GM18870 (cell line): ENCODE results near the gene ATL2.
"Not testable (repeated sequence)": the region's sequence is repeated elsewhere in the genome, so short reads cannot be mapped to it uniquely, and the experiment has no call there.

Experiments
- ATAC-seq: cut with Tn5 transposase; IDR thresholded peaks from one replicate; pipeline ENCODE4 v1.9.1; 2021; ENCODE audit warnings: moderate library complexity; ENCODE audit not compliant: unreplicated experiment

ATL2 gene

DNA sequence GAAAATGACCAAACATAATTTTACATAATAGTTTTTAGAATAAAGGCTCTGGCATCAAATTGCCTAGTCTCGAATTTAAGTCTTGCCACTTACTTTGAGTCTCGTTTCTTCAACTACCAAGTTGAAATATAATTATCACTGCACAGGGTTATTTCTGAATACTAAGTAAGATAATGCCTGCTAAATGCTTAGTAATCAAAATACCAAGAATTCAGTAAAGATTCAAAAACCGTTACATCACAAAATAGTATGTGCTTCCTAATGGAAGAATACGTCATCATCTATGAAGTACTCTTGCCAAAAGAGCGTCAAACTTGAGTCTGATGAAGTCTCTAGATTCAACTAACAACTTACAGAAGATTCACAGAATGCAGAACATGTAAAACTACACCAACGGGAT, 40.5 kb downstream of the ATL2 start:
- ATAC-seq = no peak

DNA sequence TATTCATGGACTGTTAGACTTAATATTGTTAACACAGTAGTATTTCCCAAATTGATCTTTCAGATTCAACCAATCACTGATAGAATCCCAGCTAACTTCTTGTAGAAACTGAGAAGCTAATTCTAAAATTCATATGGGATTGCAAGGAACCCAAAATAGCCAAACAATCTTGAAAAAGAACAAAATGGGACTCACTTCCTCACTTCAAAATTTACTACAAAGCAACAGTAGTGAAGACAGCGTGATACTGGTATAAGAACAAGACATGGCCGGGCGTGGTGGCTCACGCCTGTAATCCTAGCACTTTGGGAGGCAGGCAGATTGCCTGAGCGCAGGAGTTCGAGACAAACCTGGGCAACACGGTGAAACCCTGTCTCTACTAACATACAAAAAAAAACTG, 46.3 kb downstream of the ATL2 start:
- no peak for ATAC-seq

DNA sequence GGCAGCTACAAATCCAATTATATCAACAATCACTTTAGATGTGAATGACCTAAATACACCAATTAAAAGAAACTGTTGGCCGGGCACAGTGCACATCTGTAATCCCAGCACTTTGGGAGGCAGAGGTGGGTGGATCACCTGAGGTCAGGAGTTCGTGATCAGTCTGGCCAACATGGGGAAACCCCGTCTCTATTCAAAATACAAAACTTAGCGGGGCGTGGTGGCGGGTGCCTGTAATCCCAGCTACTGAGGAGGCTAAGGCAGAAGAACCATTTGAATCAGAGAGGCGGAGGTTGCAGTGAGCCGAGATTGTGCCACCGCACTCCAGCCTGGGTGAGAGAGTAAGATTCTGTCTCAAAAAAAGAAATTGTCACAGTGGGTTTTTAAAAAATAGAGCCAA, 49.5 kb downstream of the ATL2 start:
- ATAC-seq = no peak

DNA sequence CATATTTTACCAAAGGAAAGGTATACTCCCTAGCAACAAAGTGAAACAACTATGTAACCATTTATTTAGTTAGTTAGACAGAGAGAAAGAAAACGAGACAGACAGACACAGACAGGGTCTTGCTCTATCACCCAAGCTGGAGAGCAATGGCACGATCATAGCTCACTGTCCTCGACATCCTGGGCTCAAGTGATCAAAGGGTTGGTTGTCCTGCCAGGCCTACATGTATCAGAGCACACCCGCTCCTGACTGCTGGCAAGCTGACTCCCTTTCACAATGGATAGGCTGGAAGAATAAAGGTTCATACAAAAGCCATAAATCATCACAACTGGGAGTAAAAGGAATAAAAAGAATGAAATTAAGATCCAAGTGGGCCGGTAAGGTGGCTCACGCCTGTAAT, 53.5 kb downstream of the ATL2 start:
- no peak for ATAC-seq

DNA sequence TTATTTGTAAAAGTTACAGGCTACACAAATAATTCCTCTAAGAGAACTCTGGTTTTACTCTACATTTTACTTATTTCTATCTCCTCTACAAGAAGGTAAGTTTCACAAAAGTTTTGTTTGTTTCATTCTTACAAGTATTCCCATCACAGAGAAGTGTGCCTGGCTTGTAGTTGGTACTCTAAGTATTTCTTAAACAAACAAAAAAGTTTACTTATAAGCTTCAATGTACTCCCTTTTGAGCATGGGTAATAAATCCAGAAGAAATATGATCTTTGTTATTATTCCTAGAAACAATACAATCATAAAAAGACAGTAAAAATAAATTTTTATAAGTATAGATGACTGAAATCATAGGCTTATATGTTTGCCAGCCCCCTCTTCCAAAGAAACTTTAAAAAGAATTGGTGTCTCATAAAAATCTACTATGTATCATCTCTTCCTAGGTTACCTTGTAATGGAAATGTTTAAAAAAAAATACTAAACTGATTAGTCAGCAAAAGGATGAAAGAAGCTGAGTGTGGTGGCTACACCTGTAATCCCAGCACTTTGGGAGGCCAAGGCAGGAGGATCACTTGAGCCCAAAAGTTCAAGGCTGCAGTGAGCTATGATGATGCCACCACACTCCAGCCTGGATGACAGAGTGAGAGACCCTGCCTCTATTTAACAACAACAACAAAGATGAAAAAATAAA, 54.7 kb downstream of the ATL2 start:
- ATAC-seq = no peak

DNA sequence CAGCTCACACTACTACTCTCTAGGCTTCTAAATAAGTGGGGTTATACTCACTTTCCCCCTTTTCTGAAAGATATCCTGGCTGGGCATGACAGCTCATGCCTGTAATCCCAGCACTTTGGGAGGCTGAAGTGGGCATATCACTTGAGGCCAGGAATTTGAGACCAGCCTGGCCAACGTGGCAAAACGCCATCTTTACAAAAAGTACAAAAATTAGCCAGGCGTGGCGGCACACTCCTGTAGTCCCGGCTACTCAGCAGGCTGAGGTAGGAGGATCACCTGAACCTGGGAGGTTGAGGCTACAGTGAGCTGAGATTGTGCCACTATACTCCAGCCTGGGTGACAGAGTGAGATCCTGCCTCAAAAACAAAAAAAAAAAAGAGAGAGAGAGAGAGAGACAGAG, 57.8 kb downstream of the ATL2 start:
- ATAC-seq = not testable (repeated sequence)

DNA sequence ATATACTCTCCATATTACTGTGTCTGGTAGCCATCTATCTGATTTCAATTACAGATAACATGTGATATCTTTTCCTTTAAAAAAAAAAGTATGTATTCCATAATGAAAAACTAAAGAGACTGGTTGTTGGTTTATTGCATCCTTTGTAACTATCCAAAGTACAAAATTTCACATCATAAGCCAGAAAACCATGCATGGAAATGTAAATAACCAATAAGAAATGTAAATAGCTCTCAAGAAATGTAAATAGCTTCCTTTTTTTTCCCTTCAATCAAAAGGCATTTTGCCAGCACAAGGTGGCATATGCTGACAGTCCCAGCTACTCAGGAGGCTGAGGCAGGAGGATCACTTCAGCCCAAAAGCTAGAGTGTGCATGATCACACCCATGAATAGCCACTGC, 59.3 kb downstream of the ATL2 start:
- no peak for ATAC-seq

DNA sequence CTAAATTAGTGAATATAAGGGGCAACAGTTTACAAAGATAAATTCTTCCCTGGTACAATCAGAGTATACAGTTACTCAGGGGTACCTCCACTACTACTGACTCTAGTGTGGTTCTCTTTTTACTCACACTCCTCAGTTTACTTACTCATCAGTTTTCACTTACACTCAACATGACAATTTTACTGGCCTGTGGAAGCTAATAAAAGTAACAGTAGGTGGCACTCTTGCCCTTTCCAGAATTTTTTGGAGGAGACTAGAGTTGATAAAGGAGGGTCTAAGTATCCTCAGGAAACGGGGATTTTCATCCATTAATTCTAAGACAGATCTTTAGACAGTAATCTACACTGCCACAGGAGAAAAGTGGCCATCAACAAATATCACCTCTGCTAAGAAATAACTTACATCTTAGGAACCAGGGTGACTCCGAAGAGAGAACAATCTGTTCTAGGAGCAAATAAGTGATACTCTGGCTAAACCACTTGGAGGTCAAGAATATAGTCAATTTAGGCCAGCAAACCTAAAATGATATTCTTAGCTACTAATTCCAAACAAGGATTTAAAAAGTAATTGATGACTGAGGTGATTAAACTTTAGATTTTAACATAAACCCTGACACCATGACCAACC, 61.3 kb downstream of the ATL2 start:
- no peak for ATAC-seq

DNA sequence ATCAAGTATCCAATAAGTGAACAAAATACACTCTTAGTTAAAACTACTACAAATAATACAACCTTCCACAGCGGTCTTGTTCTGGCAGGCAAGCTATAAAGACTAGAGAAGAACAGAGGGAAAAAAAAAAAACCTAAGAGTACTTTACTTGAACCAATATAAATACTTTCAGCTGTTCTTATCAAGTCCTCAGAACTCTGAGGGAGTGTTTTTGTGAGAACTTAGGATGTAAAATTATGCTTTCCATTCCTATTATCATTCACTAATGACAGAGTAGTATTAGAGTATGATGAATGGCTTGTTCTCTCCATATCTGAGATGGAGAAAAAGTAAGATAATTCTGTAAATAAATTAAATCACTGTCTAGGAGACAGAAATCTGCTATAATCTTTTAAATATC, 68.3 kb downstream of the ATL2 start:
- ATAC-seq = no peak

DNA sequence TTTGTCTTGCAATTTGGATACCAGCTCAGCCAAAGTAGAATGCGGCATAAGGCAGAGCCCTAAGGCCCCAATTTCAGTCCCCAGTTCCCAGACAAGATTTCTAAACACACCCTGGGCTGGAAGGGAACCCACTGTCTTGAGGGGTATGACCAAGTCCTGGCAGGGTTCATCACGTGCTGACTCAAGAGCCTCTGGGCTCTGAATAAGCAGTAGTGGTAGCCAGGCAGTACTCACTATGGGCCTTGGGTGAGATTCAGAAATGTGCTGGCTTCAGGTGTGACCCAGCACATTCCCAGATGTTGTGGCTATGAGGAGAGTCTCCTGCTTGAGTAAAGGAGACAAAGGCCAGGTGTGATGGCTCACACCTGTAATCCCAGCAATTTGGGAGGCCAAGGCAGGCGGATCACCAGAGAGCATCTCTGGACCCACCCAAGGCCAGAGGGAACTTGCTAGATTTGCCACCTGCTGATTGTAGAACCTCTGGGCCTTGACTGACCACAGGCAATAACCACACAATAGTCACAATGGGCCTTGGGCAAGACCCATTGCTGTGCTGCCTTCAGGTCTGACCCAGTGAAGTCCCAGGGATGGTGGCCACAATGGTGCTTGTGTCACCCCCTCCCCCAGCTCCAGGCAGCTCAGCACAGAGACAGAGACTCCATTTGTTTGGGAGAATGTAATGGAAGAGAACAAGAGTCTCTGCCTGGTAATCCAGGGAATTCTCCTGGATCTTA, 74.9 kb downstream of the ATL2 start:
- ATAC-seq = no peak

DNA sequence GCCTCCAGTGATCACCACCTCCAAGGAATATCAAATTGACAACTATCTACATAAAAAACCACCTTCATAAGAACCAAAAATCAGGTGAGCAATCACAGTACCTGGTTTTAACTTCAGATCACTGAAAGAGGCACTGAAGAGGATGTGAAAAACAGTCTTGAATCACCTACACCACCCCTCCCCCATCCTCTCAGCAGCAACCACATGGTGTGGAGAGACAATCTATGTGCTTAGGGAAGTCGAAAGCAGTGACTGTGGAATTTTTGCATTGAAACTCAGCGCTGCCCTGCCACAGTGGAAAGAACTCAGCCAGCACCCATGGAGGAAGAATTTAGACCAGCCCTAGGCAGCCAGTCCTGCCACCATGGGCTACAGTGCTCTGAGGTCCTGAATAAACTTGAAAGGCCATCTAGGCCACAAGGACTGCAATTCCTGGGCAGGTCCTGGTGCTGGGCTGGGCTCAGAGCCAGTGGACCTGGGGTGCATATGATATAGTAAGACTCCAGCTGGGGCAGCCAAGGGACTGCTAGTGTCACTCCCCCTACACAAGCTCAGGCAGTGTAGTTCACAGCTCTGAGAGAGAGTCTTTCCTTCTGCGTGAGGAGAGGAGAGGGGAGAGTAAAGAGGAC, 75.6 kb downstream of the ATL2 start:
- ATAC-seq = no peak

DNA sequence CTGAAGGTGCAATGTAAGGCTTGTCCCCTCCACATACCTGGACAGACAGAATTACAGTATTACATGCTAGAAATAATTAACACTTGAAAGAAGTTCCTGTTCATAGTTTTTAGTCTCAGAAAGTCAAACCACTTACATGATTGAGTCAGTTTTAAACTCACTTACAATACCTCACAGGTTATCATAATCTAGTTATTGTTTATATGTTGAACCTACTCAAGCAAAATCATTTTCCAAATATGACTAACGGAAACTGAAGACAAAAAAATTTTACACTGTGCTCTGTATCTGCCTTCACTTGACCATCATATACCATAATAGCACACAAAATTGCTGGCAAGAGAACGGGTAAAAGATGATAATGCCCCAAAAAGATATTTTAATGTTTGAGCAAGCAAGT, 78.5 kb downstream of the ATL2 start:
- no peak for ATAC-seq

DNA sequence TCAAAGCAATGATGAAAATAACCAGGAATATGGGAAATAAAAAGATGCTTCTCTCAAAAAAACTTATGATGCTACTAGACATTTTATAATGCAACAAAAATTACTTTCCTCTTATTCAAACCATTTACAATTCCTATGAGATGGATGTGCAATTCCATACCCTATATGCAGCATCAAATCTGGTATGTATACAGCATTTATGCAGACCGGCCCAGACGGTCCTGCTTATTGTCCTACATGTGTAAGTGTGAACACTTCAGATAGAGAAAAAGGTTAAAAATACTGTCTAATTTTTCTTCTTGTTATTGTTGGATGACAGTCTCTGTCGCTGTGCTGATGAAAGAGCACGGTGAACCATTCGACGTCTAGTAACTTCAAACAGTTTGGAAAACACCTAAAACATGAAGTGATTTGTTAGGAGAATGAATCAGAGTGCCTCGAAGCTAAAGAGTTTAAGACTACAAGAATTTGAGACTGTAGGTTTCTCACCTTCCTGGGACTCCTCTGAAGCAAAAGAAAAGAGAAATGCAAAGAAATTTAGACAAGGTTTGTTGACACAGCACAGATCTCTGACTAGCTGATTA, 80.8 kb downstream of the ATL2 start:
- no peak for ATAC-seq

DNA sequence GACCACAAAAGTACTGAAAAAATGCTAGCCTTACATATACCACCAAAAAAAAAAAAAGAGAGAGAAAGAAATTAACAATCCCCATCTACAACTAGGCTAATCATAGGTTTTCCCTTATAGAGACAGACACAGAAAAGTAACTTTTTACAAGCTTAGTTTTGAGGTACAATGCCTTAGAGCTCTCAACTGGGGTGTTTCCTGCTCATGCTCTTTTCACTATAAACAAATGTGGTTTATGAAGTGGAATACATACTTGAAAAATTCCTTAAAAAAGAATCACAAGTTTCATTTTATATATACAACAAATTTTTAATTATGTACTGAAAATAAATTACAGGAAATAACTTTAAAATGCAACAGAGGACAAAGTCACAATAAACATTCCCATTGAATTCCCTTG, 82.5 kb downstream of the ATL2 start:
- no peak for ATAC-seq

DNA sequence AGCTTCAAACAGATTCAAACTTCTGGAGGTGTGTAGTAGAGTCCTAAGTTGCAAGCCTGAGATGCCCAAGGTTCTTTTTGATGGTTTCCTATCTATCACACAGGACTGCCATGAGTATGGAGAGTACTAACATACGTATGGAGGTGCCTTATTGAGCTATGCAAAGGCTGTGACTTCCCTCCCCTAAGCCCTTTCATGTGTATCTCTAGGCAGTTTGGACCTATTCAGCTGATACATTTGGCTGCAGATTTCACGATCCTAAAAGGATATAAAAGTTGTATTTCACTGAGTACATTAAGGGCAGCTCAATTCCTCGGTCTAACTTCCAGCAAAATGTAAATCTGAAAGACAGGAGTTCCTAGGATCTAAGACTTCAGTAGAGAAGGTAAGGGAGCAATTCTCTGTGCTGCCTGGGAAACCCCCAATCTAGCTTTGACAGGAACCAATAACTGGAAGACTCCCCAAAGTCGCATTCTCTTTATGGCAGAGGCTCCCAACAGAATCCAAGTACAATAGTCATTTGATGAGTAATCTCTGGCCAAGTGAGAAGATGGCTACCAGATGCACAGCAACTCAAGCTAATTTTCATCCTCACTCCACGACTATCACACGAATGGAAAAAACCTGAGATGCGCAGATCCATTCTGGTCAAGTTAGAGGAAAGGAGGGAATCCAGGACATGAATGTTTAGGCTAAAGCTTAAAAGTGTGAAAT, 83.8 kb downstream of the ATL2 start:
- no peak for ATAC-seq

DNA sequence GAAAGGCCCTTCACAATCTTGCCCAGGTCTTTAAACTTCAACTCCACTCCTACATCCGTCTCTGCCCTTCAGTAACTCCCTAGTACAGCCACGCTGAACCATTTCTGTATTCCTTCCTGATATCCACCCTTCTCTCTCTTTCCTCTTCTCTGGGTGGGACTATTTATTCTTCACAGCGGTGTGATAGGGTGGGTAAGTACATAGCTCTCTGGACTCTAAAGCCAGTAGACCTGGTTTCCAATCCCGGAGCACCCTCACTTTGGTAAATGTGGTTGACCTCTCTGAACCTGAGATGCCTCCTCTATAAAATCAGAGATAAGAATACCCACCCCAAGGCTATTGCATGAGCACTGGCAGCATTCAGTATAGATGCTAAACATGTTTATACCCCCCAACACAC, 86.7 kb downstream of the ATL2 start:
- no peak for ATAC-seq

DNA sequence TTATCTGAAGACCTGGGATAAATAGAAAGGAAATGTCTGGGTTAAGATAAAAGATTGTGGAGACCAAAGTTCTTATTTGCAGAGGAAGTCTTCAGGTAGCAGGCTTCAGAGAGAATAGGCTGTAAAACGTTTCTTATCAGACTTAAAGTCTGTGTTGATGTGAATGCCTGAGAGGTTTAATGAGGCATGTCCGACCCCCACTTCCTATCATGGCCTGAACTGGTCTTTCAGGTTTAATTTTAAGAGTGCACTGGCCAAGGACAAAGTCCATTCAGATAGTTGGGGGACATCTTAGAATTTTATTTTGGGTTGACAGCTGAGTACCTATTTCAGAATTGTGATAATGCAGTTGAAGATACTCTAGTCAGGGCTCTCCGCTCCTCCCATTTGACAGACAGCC, 92.1 kb downstream of the ATL2 start:
- no peak for ATAC-seq

DNA sequence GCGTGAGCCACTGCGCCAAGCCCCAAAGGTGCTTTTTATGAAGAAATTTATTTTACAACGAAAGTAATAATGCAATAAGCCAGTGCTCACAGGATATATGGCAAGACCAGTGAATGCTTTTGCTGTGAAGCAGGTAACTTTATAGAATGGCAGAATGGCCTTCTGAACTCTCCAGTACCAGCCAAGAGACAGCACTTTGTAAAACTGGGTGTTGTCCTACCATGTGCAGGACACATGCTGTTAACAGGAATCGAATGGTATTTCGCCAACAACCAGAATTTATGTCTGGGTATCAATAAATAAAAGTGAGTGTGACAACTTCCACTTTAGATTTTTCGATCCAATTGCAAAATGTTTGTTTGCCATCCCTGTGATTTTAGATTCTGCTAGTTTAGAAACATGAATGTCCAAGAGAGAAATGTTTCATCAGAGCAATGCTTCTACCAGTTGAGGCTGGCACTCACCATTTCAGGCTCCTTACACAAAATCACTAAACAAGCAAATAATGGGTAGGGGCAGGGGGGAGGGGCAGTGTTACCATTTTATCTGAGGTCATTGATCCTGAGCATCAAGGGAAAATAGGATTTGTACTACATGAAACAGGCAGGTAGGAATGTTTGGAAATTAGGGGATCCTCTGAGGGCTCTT, 95.9 kb downstream of the ATL2 start:
- no peak for ATAC-seq

DNA sequence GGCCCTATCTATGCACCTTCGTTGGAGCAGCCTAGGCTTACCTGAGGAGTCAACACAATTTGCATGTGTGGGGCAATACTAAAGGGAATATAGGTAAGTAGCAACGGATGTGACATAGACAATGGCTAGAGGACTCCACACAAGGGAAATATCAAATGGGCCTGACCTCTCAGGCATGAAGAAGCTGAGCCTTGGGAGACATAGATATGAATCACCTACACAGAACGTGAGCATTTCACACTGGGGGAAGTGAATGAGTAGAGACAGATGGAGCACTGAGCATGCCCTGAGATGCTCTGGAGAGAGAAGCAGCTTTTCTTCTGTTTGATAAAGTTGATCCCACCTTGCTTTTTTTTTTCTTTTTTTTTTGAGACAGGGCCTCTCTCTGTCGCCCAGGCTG, 97.9 kb downstream of the ATL2 start:
- ATAC-seq = no peak

DNA sequence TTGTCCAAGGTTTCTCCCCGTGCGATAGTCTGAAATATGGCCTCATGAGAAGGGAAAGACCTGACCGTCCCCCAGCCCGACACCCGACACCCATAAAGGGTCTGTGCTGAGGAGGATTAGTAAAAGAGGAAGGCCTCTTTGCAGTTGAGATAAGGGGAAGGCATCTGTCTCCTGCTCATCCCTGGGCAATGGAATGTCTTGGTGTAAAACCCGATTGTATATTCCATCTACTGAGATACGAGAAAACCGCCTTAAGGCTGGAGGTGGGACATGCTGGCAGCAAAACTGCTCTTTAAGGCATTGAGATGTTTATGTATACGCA, 99.0 kb downstream of the ATL2 start:
- not testable (repeated sequence) for ATAC-seq
